CD4-positive, CD25-positive, alpha-beta regulatory T cell (primary cell): ENCODE data around the gene KLRC4. TPM values are rescaled to one million over a fixed set of nuclear protein-coding genes. Genes with fewer than 3 reads are reported as not detected.
"Not testable (repeated sequence)": the region's sequence is repeated elsewhere in the genome, so short reads cannot be mapped to it uniquely, and the experiment has no call there.

Source experiments
- ATAC-seq, 2 donors: fragments of 150-1000 bp; cut with Tn5 transposase; one replicate each; pipeline ENCODE4 v1.10.0; 2021; ENCODE audit warnings: low read depth in 2 of 2, moderate number of reproducible peaks in 2 of 2, moderate library complexity in 1 of 2
- DNase-seq, 3 donors: peaks; one replicate each; pipeline versions ENCODE4 v3.0.0 to v3.0.0-alpha.2; 2012 to 2022; ENCODE audit warnings: mixed read lengths in 1 of 3
- H3K27ac ChIP-seq: one replicate; pipeline ENCODE4 v1.7.0; 2013; ENCODE audit warnings: mild to moderate bottlenecking, low read length; ENCODE audit not compliant: insufficient read depth, poor library complexity, severe bottlenecking
- H3K27me3 ChIP-seq: one replicate; pipeline ENCODE4 v1.7.0; 2013; ENCODE audit warnings: low read length; ENCODE audit not compliant: control insufficient read depth, insufficient read depth
- H3K36me3 ChIP-seq: one replicate; pipeline ENCODE4 v1.7.0; 2013; ENCODE audit warnings: mild to moderate bottlenecking, low read length, moderate library complexity; ENCODE audit not compliant: control insufficient read depth, insufficient read depth
- H3K4me1 ChIP-seq: 2 replicates; pipeline ENCODE4 v1.7.0; 2013; ENCODE audit warnings: mild to moderate bottlenecking, low read length; ENCODE audit not compliant: insufficient read depth, control insufficient read depth, poor library complexity, severe bottlenecking
- H3K4me3 ChIP-seq: one replicate; pipeline ENCODE4 v1.7.0; 2013; ENCODE audit warnings: low read depth, mild to moderate bottlenecking, low read length, moderate library complexity
- H3K9me3 ChIP-seq, 2 experiments: 1 replicate in 1 of 2; 2 replicates in 1 of 2; pipeline ENCODE4 v1.7.0; 2013; ENCODE audit warnings: low read length in 2 of 2, mild to moderate bottlenecking in 1 of 2, moderate library complexity in 1 of 2; ENCODE audit not compliant: control insufficient read depth in 2 of 2
- H3K27ac Mint-ChIP-seq, 3 donors: one replicate each; pipeline ENCODE4 v1.8.0; 2020 to 2022; ENCODE audit warnings: mild to moderate bottlenecking in 3 of 3, mixed read lengths in 3 of 3, moderate library complexity in 2 of 3
- H3K27me3 Mint-ChIP-seq: one replicate; pipeline ENCODE4 v1.8.0; 2022; ENCODE audit warnings: mild to moderate bottlenecking, mixed read lengths
- H3K36me3 Mint-ChIP-seq: one replicate; pipeline ENCODE4 v1.8.0; 2020; ENCODE audit warnings: mixed read lengths
- H3K4me1 Mint-ChIP-seq, 4 donors: one replicate each; pipeline ENCODE4 v1.8.0; 2020 to 2022; ENCODE audit warnings: mixed read lengths in 4 of 4, mild to moderate bottlenecking in 1 of 4
- H3K4me3 Mint-ChIP-seq, 4 donors: one replicate each; pipeline ENCODE4 v1.8.0; 2020 to 2022; ENCODE audit warnings: mild to moderate bottlenecking in 4 of 4, mixed read lengths in 4 of 4, moderate library complexity in 3 of 4
- H3K9me3 Mint-ChIP-seq, 7 donors: one replicate each; pipeline ENCODE4 v1.8.0; 2020 to 2022; ENCODE audit warnings: mixed read lengths in 7 of 7, mild to moderate bottlenecking in 3 of 7, moderate library complexity in 2 of 7
- polyA plus RNA-seq, 4 donors: library from polyadenylated mRNA; unstranded; fragments of 300-500 nt; fragmentation: Illumina TruSeq; gene quantifications; one replicate each; pipeline ENCODE4 v1.2.3, GENCODE V29; 2021
- total RNA-seq: library from RNA; stranded (reverse); gene quantifications from one replicate; pipeline ENCODE4 v1.2.3, GENCODE V29; 2022

The KLRC4 gene
- total and polyA plus RNA-seq, 5 donors from 2014 or later, result not detected

- not testable (repeated sequence) for H3K27me3 Mint-ChIP-seq, H3K27ac Mint-ChIP-seq, H3K36me3 Mint-ChIP-seq, H3K4me3 Mint-ChIP-seq, H3K4me1 ChIP-seq, H3K4me1 Mint-ChIP-seq, H3K27me3 ChIP-seq, ATAC-seq, H3K27ac ChIP-seq, H3K4me3 ChIP-seq, H3K36me3 ChIP-seq, DNase-seq, H3K9me3 Mint-ChIP-seq, H3K9me3 ChIP-seq
These were observed 10.8 kb upstream of the KLRC4 start, which contains the start of gene KLRC3 for GRCh38 chr12:10420334-10420733. TSS of gene KLRC3 (minus strand) at chr12:10420595. CDS start at chr12:10420550, 45 bp downstream.

DNA sequence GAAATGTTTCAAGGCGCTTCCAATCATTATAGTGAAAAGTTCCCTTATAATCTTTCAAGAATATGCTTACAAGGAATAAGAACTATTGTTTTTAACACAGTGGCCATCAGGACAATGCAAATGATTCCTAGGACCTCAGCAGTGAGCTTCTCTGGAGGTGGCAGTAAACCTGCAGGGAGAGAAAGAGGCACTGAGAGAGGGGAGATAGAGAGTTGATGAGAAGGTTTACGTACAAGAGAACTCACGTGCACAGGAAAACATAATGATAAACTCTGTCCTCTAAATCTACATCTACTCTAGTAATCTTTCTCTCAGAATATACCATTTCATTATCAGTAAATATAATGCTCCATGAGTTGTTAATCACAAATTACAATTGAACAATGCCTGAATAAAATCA is 715 bp downstream of the KLRC4 start:
- H3K4me3 ChIP-seq, result no peak overlapping the region
- H3K36me3 ChIP-seq, result no peaks in the 10 kb centered on the region
- H3K36me3 Mint-ChIP-seq, result no peaks in the 10 kb centered on the region
- no peak for ATAC-seq
- H3K27ac ChIP-seq, result no peak overlapping the region
- peaks cover 12% of the 10 kb centered on the region for H3K27me3 Mint-ChIP-seq
- no peak for DNase-seq
- H3K9me3 Mint-ChIP-seq, result peaks cover 0 to 4% (median 0%) of the 10 kb centered on the region in 7 donors
- no peak overlapping the region for H3K27ac Mint-ChIP-seq
- H3K9me3 ChIP-seq, result no peaks in the 10 kb centered on the region
- peaks cover 7% of the 10 kb centered on the region for H3K27me3 ChIP-seq
- H3K4me1 Mint-ChIP-seq, result no peaks in the 10 kb centered on the region
- no peak overlapping the region for H3K4me3 Mint-ChIP-seq
- no peaks in the 10 kb centered on the region for H3K4me1 ChIP-seq

DNA sequence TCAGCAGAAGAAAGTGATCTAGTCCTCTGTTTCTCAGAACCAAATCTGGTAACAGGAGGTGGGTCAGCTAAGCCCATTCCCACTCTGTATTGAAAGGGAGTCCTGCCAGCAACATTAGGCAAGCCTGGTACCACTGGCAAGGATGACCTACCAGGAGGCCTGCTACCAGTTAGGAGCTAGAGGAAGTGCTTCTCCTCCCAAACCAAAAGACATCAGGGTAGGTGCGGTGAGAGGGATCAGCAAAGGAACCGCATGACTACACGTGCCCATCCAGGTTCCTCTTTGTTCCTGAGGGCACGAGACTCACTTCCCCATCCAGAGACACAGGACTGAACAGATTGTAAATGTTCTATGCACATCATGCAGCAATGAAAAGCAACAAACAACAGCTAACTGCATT is 2.8 kb downstream of the KLRC4 start:
- H3K27ac ChIP-seq, result no peak overlapping the region
- no peaks in the 10 kb centered on the region for H3K4me1 ChIP-seq
- Mint-ChIP-seq H3K27ac (no peak overlapping the region), H3K4me1 (no peaks in the 10 kb centered on the region), H3K4me3 (no peak overlapping the region), H3K36me3 (no peaks in the 10 kb centered on the region), H3K9me3 (peaks cover 0 to 4% (median 0%) of the 10 kb centered on the region in 7 donors), H3K27me3 (peaks cover 5% of the 10 kb centered on the region)
- DNase-seq (no peak), ATAC-seq (no peak)
- H3K4me3 ChIP-seq, result no peak overlapping the region
- H3K36me3 ChIP-seq, result no peaks in the 10 kb centered on the region
- H3K9me3 ChIP-seq, result no peaks in the 10 kb centered on the region
- peaks cover 10% of the 10 kb centered on the region for H3K27me3 ChIP-seq

GRCh38 chr12:10405294-10405693 is 4.3 kb downstream of the KLRC4 start:
- Histone ChIP-seq H3K36me3 (no peaks in the 10 kb centered on the region), H3K4me1 (no peaks in the 10 kb centered on the region), H3K9me3 (no peaks in the 10 kb centered on the region), H3K4me3 (no peak overlapping the region), H3K27ac (no peak overlapping the region), H3K27me3 (peaks cover 8% of the 10 kb centered on the region)
- ATAC-seq (no peak), DNase-seq (no peak)
- H3K9me3 Mint-ChIP-seq, result peaks cover 0 to 4% (median 0%) of the 10 kb centered on the region in 7 donors
- H3K4me1 Mint-ChIP-seq, result no peaks in the 10 kb centered on the region
- H3K4me3 Mint-ChIP-seq, result no peak overlapping the region
- H3K27ac Mint-ChIP-seq, result no peak overlapping the region
- H3K27me3 Mint-ChIP-seq, result no peaks in the 10 kb centered on the region
- H3K36me3 Mint-ChIP-seq, result no peaks in the 10 kb centered on the region

GRCh38 chr12:10404798-10405197 is 4.8 kb downstream of the KLRC4 start:
- no peak overlapping the region for H3K27ac Mint-ChIP-seq
- Histone ChIP-seq H3K4me1 (no peaks in the 10 kb centered on the region), H3K4me3 (no peak overlapping the region), H3K36me3 (no peaks in the 10 kb centered on the region), H3K27me3 (peaks cover 8% of the 10 kb centered on the region), H3K27ac (no peak overlapping the region), H3K9me3 (no peaks in the 10 kb centered on the region)
- no peaks in the 10 kb centered on the region for H3K4me1 Mint-ChIP-seq
- ATAC-seq (no peak), DNase-seq (no peak)
- no peaks in the 10 kb centered on the region for H3K27me3 Mint-ChIP-seq
- H3K4me3 Mint-ChIP-seq, result no peak overlapping the region
- no peaks in the 10 kb centered on the region for H3K36me3 Mint-ChIP-seq
- H3K9me3 Mint-ChIP-seq, result peaks cover 0 to 4% (median 0%) of the 10 kb centered on the region in 7 donors

DNA sequence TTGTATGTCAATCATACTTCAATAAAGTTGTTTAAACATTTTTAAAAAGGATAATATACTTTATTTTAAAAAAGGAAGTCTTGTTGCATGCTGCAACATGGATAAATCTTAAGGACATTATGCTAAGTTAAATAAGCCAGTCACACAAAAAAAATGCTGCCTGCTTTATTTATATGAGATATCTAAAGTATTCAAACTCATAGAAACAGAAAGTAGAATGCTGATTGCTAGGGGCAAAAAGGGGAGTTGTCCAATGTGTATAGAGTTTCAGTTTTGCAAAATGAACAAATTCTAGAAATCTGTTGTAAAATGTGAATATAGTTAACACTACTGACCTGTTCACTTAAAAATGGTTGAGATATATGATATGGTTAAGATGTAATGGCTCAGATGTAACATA is 8.7 kb downstream of the KLRC4 start:
- H3K27ac Mint-ChIP-seq, result no peak overlapping the region
- peaks cover 5% of the 10 kb centered on the region for H3K27me3 Mint-ChIP-seq
- no peak overlapping the region for H3K4me3 ChIP-seq
- H3K9me3 ChIP-seq, result no peaks in the 10 kb centered on the region
- no peak for DNase-seq
- no peaks in the 10 kb centered on the region for H3K36me3 ChIP-seq
- no peaks in the 10 kb centered on the region for H3K36me3 Mint-ChIP-seq
- no peak overlapping the region for H3K4me3 Mint-ChIP-seq
- no peak overlapping the region for H3K27ac ChIP-seq
- no peaks in the 10 kb centered on the region for H3K4me1 ChIP-seq
- H3K4me1 Mint-ChIP-seq, result peaks cover 0 to under 1% (median 0%) of the 10 kb centered on the region in 4 donors
- peaks cover 3% of the 10 kb centered on the region for H3K27me3 ChIP-seq
- H3K9me3 Mint-ChIP-seq, result peaks cover 0 to 4% (median 0%) of the 10 kb centered on the region in 7 donors
- no peak for ATAC-seq

DNA sequence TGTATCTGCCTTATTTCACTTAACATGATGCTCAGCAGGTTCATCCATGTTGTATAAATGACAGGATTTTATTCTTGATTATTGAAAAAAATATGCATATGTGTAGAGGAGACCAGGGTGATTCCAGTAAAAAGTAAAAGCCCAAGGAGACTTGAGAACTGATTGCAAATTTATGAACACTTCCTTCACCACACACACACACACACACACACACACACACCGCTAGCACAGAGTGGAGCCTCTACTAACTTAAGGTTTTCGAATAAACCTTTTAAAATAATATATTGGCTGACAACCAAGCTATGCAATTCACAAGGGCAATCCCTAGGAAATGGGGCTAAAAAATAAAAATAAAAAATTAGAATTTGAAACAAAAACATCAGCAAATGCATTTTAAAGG is 11.4 kb downstream of the KLRC4 start:
- no peak for ATAC-seq
- H3K4me3 ChIP-seq, result no peak overlapping the region
- H3K27me3 ChIP-seq, result peaks cover 3% of the 10 kb centered on the region
- Mint-ChIP-seq H3K4me3 (no peak overlapping the region), H3K27me3 (peaks cover 10% of the 10 kb centered on the region), H3K36me3 (no peaks in the 10 kb centered on the region), H3K27ac (peak overlapping the region in 1 of 3 donors; percentile 0), H3K9me3 (no peaks in the 10 kb centered on the region), H3K4me1 (peaks cover 0 to 4% (median 0%) of the 10 kb centered on the region in 4 donors)
- no peak for DNase-seq
- H3K36me3 ChIP-seq, result no peaks in the 10 kb centered on the region
- H3K27ac ChIP-seq, result no peak overlapping the region
- no peaks in the 10 kb centered on the region for H3K4me1 ChIP-seq
- no peaks in the 10 kb centered on the region for H3K9me3 ChIP-seq

- no peak overlapping the region for H3K4me3 ChIP-seq
These were observed 12.3 kb downstream of the KLRC4 start for GRCh38 chr12:10397296-10397695.

More at GRCh38 chr12:10397296-10397695, 12.3 kb downstream of the KLRC4 start:
- no peaks in the 10 kb centered on the region for H3K36me3 Mint-ChIP-seq
- no peak overlapping the region for H3K4me3 Mint-ChIP-seq
- peaks cover 10% of the 10 kb centered on the region for H3K27me3 Mint-ChIP-seq
- DNase-seq (no peak), ATAC-seq (no peak)
- Histone ChIP-seq H3K27me3 (peaks cover 3% of the 10 kb centered on the region), H3K36me3 (no peaks in the 10 kb centered on the region), H3K9me3 (no peaks in the 10 kb centered on the region), H3K27ac (no peak overlapping the region), H3K4me1 (no peaks in the 10 kb centered on the region)
- H3K9me3 Mint-ChIP-seq, result no peaks in the 10 kb centered on the region
- no peak overlapping the region for H3K27ac Mint-ChIP-seq
- H3K4me1 Mint-ChIP-seq, result peaks cover 0 to 4% (median 0%) of the 10 kb centered on the region in 4 donors
